CD4-positive, alpha-beta T cell treated with Interleukin-6 for 4 hours (primary cell): ENCODE results near the gene LRRC46.

Experiments used
- DNase-seq: peaks from one replicate; pipeline ENCODE4 v3.0.0-alpha.2; 2020; ENCODE audit warnings: mixed read lengths

LRRC46 gene, protein sequence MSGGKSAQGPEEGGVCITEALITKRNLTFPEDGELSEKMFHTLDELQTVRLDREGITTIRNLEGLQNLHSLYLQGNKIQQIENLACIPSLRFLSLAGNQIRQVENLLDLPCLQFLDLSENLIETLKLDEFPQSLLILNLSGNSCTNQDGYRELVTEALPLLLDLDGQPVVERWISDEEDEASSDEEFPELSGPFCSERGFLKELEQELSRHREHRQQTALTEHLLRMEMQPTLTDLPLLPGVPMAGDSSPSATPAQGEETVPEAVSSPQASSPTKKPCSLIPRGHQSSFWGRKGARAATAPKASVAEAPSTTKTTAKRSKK

DNA sequence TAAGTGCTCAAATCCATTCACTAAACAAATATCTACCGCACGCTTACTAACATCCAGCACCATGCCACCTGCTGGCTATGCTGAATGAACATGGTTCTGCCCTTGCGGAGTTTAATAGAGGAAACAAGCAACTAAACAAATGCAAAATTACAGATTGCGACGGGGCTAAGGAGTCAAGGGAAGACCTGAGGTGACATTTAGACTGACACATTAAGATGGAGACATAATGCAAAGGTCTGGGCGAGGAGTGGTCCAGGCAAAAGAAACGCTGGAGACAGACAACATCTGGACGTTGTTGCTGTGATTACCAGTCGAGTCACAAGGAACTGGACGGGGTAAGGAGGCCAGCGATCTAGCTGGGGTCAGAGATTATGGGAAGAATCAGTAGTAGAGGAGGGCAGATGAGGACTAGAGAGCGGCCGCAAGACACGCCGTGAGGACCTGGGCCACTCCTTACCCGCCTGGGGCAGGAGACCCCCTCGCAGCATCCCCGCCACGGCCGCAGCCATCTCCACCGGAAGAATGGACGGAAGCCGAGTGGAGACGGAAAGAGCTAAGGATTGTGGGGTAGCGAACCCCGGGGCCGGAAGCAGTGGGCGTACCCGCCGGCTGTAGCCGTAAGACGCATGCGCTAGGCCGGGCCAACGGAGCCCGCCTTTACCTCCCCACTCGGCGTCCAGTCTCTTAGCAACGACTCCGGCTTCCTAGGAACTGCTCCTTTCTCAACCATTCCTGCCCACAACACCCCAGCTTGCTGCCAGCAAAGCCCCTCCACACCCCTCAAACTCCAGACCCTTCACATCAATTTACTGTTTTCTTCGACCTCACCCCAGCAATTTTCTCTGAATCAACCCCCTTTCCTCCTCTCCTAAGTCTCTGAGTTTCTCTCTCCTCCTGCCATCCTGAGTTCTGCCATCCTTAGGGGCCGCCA is at the start of gene LRRC46, which contains the start of gene MRPL10:
TSS of gene LRRC46 (plus strand) at position 668 of the 931 bp plus-strand sequence. CDS start 320 bp downstream, outside the sequence.
TSS of gene MRPL10 (minus strand) at position 539 of the 931 bp plus-strand sequence. CDS start at position 509, 30 bp downstream.
- peak; percentile 93 for DNase-seq

DNA sequence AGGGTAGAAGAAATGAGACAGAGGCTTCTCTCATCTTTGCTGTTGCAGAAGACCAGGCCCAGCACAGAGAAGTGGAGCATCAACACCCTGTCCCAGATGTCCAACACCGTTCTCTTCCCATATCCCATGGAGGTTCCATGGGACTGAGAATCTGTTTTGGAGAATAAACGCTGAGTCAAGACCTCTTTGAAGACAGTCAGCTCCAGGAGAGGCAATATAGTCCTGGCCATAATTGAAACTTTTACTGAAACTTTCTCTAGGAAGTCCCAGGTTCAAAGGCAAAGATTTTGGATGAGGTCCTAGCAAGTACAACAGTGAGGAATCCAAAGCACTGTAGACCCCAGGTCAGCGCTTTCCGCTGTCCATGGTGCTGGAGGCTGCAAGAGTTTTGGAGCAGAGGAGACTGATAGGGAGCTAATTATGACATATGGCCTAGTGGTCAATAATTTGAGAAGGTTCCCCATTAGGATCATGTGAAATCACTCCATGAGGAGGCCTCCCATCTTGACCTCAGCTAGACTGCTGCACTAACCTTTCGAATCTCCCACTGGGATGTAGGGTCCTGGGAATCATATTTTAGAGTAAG is 45.8 kb upstream of the LRRC46 start:
- DNase-seq = no peak

DNA sequence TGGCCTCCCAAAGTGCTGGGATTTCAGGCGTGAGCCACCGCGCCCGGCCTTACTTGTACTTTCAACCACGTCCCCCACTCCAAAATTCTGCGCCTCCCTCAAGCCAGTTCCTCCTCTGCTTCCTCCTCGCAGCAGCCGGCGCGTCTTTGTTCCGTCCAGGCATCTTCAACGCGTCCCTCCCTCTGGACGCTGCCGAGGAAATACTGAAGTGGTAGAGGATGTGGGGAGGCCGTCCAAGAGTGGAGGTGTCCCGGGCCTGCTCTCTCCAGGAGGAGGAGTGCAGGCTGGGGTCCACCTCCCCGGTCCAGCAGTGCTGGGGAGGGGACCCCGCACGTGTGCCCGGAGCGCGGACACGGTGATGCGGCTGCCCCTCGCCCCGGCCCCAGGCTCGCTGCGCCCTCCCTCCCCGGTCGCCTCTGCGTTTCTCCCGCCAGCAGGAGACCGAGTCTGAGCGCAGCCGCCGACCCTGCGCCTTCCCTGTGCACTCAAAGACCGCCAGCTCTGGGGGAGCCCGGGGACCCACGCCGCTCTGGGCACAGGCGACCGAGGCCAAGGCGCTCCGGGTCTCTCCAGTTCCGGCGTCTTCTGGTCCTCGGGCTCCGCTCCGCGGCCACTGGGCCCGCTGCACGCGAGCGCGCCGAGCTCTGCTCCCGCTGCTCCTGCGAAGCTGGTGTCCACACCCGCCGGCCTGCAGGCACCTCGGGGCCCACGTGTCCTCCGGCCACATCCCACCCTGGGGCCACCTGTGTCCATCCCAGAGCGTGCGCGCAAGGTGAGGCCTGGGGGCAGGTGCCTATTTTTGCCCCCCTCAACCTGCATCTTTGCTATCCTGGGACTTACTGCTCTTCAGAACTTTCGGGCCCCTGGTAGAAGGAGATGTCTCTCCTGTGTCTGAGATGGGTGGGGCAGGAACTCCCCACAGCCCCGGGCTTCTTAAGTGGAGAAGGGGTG is 41.6 kb upstream of the LRRC46 start:
- peak; percentile 54 for DNase-seq

DNA sequence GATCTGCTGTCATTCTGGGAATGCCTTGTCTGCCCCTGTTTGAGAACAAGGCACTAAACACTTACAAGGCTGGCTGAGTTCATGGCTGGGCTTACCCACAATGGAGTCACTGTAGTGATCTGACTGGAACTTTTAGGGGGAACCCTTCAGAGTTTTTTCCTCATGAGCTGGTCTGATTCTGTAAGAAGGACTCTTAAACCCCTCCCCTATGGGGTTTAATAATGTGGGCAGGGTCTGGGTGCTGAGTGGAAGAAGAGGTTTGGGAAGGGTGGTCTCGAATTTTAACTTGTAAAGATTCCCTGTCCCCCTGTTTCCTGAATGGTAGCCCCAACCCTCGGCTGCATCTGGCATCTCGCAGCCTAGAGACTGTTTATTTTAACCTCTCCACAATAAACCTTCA is 40.4 kb upstream of the LRRC46 start:
- DNase-seq = no peak

DNA sequence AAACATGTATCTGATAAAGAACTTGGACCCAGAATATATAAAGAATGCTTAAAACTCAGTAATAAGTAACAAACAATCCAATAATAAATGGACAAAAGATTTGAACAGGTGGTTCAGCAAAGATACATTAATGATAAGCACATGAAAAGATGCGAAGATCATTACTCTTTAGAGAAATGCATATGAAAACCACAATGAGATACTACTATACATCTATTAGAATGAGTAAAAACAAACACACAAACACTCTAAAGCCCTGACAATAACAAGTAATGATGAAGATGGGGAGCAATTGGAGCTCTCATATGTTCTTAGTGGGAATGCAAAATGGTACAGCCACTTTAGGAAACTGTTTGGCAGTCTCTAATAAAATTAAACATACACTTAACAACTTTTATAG is 39.0 kb upstream of the LRRC46 start:
- no peak for DNase-seq

DNA sequence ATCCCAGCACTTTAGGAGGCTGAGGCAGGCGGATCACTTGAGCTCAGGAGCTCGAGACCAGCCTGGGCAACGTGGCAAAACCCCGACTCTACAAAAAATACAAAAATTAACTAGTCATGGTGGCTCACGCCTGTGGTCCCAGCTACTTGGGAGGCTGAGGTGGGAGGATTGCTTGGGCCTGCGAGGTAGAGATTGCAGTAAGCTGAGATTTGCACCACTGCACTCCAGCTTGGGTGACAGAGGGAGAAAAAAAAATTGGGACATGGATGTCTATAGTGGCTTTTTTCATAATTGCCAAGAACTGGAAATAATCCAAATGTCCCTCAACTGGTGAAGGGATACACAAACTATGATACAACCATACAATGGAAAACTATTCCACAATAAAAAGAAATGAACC is 38.5 kb upstream of the LRRC46 start:
- DNase-seq = no peak

DNA sequence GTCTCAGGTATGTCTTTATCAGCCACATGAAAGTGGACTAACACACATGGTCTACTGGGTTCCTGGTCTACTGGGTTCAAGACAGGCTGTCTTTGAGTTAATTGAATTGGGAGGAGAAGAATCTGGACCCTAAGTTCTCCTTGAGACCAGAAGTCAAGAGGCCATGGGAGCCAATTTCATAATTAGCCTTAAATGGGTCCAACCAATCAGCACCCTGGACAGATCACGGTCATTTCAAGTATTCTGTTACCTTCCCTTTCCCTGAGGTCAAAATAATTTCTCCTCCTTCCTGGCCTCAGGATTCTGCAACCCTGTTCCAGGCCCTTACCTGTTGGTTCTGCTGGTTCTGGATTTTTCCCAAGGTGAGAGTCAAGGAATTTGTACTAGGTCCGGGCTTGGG is 33.7 kb upstream of the LRRC46 start:
- no peak for DNase-seq

DNA sequence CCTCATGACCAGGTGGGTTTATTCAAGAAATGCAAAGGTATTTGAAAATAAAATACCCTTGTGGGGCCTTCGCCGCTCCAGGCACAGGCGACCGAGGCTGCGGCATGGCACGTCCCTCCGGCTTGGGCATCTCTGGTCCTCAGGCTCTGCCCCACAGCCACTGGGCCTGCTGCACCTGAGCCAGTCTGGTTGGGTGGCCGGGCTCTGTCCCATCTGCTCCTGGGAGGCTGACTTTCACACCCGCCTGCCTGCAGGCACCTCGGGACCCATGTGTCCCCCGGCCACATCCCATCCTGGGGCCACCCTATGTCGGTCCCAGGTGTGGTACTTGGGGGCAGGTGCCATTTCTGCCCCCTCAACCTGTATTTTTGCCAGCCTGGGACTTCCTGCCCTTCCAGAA is 30.8 kb upstream of the LRRC46 start:
- no peak for DNase-seq

DNA sequence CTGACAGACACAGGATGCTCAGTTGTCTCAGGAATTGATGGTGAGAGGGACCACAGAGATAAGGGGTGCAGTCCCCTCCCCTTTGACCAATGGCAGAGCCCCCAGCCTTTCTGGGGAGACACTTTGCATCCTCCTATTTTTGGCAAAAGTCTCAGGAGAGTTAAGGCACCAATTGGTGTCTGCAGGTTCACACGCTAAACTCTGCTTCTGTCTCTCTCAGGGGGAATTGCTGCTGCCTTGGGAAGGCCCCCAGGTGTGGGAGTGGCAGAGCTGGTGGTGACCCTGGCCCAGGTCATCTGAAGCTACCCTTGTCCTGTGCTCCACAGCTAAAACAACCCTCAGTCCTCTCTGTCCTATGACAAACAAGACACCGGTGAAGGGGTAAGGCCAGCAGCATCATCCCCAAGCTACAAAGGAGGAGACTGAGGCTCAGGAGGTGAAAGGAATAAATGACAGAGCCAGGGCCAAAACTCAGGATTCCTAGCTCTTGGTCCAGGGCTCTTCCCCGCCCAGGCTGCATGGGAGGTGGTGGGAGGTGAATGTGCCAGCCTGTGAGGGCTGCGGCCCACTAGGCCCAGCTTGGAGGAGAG is 30.2 kb upstream of the LRRC46 start:
- DNase-seq = no peak

DNA sequence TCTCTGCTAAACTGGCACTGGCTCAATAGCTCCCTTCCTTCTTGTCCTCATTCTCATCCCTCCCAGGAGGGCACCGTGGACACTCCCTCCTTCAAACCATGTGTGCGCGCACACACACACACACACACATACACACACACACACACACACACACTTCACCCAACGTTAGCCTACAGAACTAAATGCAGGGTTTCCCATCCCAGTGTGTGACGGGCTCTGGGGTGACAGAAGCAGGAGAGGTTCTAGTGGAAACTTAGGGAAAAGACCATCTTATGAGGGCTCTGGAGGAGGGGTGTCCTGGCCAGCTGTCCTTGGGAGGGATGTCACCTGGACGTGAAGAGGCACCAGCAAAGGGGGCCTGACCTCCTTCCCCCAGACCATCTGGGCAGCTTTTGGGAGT is 29.6 kb upstream of the LRRC46 start:
- DNase-seq = no peak

DNA sequence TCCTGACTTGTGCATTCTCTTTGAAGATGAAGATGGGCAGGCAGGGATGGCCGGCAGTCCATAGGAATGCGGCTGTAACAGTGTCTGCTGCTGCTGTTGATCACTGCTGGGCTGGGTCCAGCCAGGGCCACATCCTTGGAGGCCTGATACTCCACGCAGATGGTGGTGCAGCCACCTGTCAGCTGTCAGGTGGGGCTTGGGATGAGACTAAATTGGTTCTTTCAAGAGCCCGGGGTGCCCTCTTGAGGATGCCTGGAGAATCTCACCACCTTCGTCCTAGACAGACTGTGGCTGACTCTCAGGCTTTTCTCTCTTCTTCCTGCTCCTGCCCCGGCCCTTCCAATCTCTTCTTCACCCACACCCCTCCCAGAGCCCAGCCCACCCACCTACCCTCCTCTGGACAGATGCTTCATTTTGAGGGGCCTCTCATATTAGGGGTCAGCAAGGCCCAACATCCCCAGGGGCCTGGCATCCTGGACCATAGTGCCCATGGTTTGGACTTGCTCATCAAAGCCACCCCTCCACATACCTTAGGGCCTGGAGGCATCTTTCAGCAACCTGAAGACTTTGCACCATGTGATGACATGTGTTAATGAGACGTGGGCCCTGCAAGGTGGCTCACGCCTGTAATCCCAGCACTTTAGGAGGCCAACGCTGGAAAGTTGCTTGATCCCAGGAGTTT is 29.0 kb upstream of the LRRC46 start:
- DNase-seq = peak; percentile 68

DNA sequence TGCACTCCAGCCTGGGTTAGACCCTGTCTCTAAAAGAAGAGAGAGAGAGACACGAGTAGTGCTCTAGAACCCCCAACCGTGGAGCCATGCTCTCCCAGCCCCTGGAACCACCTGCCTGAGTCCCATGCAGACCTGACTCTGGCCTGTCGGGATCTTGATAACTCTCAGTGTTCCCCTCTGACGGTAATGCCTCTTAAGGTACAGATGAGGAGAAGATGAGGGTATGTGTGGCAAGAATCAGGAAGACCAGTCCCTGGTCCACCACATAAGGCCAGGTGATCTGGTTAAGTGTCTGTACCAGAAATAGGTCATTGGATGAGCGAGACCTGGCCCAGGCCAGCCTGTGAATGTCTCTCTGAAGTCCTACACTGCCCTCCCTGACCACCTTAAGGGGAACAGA is 28.3 kb upstream of the LRRC46 start:
- no peak for DNase-seq

DNA sequence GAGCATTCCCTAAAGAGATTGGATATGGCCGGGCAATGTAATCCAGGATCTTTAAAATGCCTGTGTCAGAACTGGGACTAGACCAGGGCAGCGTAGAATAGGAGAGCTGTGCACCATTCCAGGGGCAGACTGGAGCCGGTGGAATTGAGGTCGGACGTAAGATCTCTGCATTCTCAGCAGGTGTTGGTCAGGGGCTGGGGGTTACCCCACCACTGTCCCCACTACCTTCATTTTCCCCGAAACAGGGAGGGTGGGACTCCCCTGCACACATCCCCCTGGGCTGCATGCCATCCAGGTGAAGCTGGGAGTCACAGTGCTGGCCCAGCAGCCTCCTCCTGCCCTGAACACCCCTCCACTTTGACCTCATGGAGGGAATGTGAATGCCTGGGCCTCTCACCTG is 27.7 kb upstream of the LRRC46 start:
- DNase-seq = no peak

DNA sequence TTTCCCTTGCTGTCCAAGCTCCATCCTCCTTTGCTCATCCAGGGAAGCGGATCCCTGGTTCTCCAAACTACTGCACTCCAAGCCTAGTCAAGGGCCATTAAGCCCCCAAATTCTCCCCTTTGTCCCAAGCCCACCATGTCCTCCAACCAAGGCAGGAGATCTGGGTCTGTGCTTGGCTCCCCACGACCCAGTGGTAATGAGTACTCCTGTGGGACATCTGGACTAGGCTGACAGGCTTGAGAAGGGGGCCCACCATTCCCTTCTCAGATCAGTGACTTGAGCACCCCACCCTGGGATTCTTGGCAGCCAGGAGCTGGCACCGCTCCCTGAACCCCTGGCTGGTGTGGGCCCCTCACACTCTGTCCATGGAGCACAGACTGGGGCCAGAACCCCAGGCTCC is 27.0 kb upstream of the LRRC46 start:
- no peak for DNase-seq

DNA sequence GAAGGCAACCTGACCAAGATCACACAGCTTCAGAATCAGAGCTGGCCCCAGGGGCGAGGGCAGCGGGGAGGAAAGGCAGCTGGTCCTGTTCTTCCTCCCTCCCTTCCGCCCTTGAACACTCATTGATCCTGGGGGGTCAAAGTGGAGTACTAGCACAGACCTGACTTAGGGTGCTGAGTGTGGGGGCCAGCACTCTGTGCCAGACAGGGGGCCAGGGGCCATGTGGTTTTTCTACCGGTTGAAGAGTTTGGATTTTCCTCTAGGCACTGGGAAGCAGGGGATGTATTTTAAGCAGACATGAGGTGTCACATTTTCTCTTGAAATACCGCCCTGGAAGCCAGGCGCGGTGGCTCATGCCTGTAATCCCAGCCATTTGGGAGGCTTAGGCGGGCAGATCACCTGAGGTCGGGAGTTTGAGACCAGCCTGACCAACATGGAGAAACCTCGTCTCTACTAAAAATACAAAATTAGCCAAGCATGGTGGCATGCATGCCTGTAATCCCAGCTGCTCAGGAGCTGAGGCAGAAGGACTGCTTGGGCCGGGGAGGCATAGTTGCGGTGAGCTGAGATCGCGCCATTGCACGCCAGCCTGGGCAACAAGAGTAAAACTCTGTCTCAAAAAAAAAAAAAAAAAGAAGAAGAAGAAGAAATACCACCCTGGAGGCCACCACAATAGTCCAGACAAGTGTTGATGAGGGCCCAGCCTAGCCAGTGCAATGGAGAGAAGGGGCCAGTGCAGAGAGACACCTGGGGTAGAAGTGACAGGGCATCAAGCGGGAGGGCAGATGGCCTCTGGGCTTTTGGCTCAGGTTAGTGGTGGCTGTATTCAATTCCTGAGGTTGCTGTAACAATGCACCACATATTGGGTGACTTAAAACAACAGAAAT is 25.2 kb upstream of the LRRC46 start:
- no peak for DNase-seq

DNA sequence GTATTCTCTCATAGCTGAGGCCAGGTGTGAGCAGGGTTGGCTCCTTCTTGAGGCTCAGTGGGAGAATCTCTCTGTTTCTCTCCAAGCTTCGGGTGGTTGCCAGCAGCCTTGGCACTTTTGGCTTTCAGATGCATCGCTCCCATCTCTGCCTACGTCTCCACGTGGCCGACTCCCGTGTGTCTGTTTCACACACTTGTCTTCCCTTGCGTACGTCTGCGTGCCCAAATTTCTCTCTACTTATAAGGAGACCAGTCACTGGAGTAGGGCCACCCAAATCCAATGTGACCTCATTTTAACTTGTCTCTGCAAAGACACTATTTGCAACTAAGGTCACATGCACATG is 24.6 kb upstream of the LRRC46 start:
- DNase-seq = no peak

DNA sequence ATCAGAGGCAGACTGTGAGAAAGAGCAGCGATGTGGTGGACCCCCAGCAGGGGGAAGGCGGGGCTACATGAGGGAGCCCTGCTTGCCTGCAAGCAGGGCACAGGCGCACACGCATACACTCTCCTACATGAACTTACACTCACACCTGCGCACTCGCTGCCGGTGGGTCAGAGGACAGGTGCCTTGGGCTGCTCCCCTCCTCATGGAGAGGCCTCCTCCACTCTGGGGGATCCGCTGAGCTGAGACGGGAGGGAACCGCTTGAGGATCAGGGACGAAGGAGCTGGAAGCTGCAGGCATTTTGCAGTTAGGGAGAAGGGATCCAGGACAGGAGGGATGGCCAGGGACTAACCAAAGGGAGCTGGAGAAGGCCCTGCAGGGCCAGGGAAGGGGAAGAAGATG is 24.0 kb upstream of the LRRC46 start:
- DNase-seq = no peak

DNA sequence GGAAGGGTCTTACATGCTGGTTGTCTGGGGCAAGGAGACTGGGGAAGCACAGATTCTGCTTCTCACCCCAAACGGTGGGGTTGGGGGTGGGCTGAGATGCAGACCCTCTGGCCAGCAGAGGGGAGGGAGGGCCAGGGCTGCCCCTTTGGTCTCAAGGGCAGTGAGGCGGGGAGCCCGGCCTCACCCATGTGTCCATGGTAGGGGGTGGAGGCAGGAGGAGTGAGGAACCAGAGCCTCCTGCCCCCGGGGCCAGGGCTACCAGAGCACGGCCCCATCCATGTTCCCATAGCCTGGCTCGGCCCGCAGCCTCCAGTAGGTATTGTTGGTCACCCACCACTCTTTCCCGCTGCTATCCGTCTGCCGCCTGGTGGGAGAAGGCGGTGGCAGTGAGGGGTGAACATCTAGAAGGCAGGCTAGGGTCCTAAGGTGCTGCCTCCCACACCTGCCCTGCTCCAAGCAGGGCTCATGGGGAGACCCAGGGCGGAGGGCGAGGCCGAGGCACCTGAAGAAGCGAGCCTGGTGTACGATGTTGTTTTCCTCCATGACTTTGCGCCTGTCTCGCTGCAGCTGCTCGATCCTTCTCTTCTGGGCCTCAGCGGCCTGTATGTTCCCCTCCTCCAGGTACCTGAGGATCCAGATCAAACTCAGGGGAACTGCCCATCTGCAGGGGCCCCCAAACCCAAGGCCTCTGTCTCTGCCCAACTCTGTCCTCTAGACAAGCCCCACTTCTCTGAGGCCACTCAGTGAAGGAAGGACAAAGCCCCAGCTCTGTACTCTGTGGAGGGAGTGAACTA is 23.2 kb upstream of the LRRC46 start:
- DNase-seq = no peak

DNA sequence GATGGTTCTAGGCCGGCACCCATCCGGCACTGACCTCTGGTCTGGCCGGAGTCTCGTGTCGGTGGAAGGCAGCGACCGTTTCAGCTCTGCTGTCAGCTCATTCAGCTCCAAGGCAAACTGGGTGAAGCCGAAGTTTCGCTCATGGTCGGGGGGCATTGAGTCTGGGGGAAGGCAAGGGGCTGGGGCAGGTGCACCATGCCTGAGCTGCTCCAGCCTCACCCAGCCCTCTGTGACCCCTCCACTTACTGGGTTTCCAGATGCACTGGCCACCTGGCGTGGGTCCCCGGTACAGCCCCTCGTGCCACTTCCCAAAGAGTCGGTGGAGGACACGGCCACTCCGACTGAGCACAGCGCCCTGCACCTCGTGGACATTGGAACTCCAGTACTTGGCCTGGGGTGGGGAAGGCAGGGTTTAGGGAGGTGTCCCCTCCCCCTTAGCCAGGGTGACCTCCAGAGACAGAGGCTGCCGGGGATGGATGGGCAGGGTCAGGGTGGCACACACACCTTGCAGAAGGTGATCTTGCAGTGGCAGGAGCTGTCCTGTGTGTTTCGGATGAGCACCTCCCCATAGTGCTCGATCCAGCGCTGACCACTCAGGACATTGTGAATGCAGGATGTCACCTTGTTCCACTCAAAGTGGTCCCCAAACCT is 22.5 kb upstream of the LRRC46 start:
- no peak for DNase-seq
